ENCODE measurements around the gene CBX1. TPM values are rescaled to one million over a fixed set of nuclear protein-coding genes. Genes with fewer than 3 reads are reported as not detected.

Gene CBX1
- total and polyA plus RNA-seq, 2 donors (not counting 3 experiments of a cell fraction or from before 2014, with no cell fraction given): 20.4 to 95.2 TPM

- DNase-seq (ENCODE audit: low read depth, low spot score) (no peak), FAIRE-seq (no peak)
- H2AFZ ChIP-seq (ENCODE audit: low read depth, low read length): no peak overlapping the region
- no peak for TF ChIP-seq MAX (IDR thresholded peaks at IDR 0.05; ENCODE audit: insufficient read depth, insufficient read length)
- TF ChIP-seq FOS (IDR thresholded peaks at IDR 0.05; ENCODE audit: borderline replicate concordance, insufficient read depth, low read length): no peak
- TF ChIP-seq EZH2 (IDR thresholded peaks at IDR 0.05; ENCODE audit: borderline replicate concordance, low read depth, low read length, severe bottlenecking): no peak
- TF ChIP-seq GATA2 (IDR thresholded peaks at IDR 0.05; ENCODE audit: insufficient read depth, insufficient read length, low read depth, low read length): no peak
- TF ChIP-seq MYC (IDR thresholded peaks at IDR 0.05; ENCODE audit: low read depth, low read length): no peak
- no peak for TF ChIP-seq JUN (IDR thresholded peaks at IDR 0.05; ENCODE audit: borderline replicate concordance, insufficient read depth, insufficient read length, low read depth)
- no peak for TF ChIP-seq POLR2AphosphoS5 (IDR thresholded peaks at IDR 0.05; ENCODE audit: insufficient read depth, low read depth, low read length)
- no peak for TF ChIP-seq CTCF (IDR thresholded peaks at IDR 0.05; ENCODE audit: extremely low read depth in 1 of 2, insufficient read depth in 1 of 2, low read depth in 1 of 2, low read length in 2 of 2)
- ChIA-PET CTCF (interaction anchor here (1.2 to 9.6 kb wide), 2 partner anchors 45 to 132 kb away, joined by 4 to 469 read pairs; partner anchors contain the start of gene CDK5RAP3), POLR2A (interaction anchor here (0.6 kb wide), 1 partner anchor 14 kb away, joined by 3 read pairs; no protein-coding TSS in a partner anchor)
- no peak overlapping the region for H3K4me3 ChIP-seq (replicated peaks in 1 of 3; ENCODE audit: insufficient read depth in 1 of 3, low read depth in 1 of 3, low read length in 3 of 3)
- H3K4me2 ChIP-seq (ENCODE audit: insufficient read depth, low read length): no peak overlapping the region
- H3K9ac ChIP-seq (replicated peaks; ENCODE audit: extremely low read depth, insufficient read depth, low read length): no peak overlapping the region
- no peaks in the 10 kb centered on the region for H3K27me3 ChIP-seq (ENCODE audit: control insufficient read depth in 2 of 2, insufficient read depth in 2 of 2, low read length in 2 of 2)
- no peaks in the 10 kb centered on the region for H3K9me3 ChIP-seq (replicated peaks; ENCODE audit: control insufficient read depth, insufficient read depth, low read length)
- no TSS peak for BruUV-seq (replicated peaks)
- no peak overlapping the region for H3K27ac ChIP-seq (ENCODE audit: insufficient read depth, low read depth, low read length)
- dilution Hi-C loops (cut with MboI; ENCODE audit: extremely low pct_ligation_motif_present, low sequenced_read_pairs): no loop called here
- H3K4me1 ChIP-seq (ENCODE audit: control insufficient read depth, extremely low read depth, insufficient read depth, low read length): peaks cover 26% of the 10 kb centered on the region
- H4K20me1 ChIP-seq (replicated peaks; ENCODE audit: control insufficient read depth, extremely low read depth, insufficient read depth, low read length): no peaks in the 10 kb centered on the region
- H3K9me1 ChIP-seq (replicated peaks; ENCODE audit: control insufficient read depth, extremely low read depth, insufficient read depth, low read length): no peaks in the 10 kb centered on the region
- no peaks in the 10 kb centered on the region for H3K36me3 ChIP-seq (ENCODE audit: control insufficient read depth in 2 of 2, extremely low read depth in 1 of 2, insufficient read depth in 2 of 2, low read length in 2 of 2)
- H3K79me2 ChIP-seq (ENCODE audit: control insufficient read depth, insufficient read depth, low read length): no peaks in the 10 kb centered on the region
- intact Hi-C loops (cut with micrococcal nuclease): loop anchor here (10.0 kb wide), 2 partner anchors 223 to 313 kb away; no protein-coding TSS in a partner anchor
Observed at GRCh38 chr17:48021934-48022333, 79.3 kb downstream of the CBX1 start.

MicroRNAs within 50 kb of the gene (microRNA counts, 767-probe panel; counts per million panel counts)
- 723 counts per million, percentile 96 among the panel's probes with 10 or more counts for microRNA hsa-miR-152

Small RNA genes lying within 50 kb of the gene (microRNA-seq; reads per million reads assigned to microRNA genes)
- gene MIR152 (ENCODE audit: borderline number of aligned reads, borderline replicate concordance): 95.2 reads per million, percentile 56 among the genes with 10 or more reads in this experiment

Small RNA genes lying within 50 kb of the gene (small RNA-seq; reads per million reads assigned to genes)
- not detected for gene AC004477.2 (ENCODE audit: insufficient read depth, insufficient read length, low read depth, low replicate concordance)
- gene MIR152 (ENCODE audit: insufficient read depth, insufficient read length, low read depth, low replicate concordance): 65.5 reads per million, percentile 95 among the genes with 10 or more reads in this experiment
- gene RNU6-1201P (ENCODE audit: insufficient read depth, insufficient read length, low read depth, low replicate concordance): 0.66 reads per million

Other genes with a start within 250 kb of the CBX1 start
- 18.5 and 18.6 TPM in 2 replicates for gene SP2, start 205.2 kb downstream of the CBX1 start, total RNA-seq
- 10.4 and 11.2 TPM in 2 replicates for gene SP2, start 205.2 kb downstream of the CBX1 start, polyA plus RNA-seq
- gene PNPO, start 159.9 kb downstream of the CBX1 start, total RNA-seq: 20.6 and 22.0 TPM in 2 replicates
- 19.7 and 22.1 TPM in 2 replicates for gene PNPO, start 159.9 kb downstream of the CBX1 start, polyA plus RNA-seq
- not detected in 2 replicates for gene PRR15L, start 143.6 kb downstream of the CBX1 start, total RNA-seq
- gene PRR15L, start 143.6 kb downstream of the CBX1 start, polyA plus RNA-seq: not detected in 2 replicates
- gene CDK5RAP3, start 130.4 kb downstream of the CBX1 start, total RNA-seq: 109 and 122 TPM in 2 replicates
- 128 and 139 TPM in 2 replicates for gene CDK5RAP3, start 130.4 kb downstream of the CBX1 start, polyA plus RNA-seq
- 12.5 and 16.3 TPM in 2 replicates for gene COPZ2, start 63.7 kb downstream of the CBX1 start, total RNA-seq
- gene COPZ2, start 63.7 kb downstream of the CBX1 start, polyA plus RNA-seq: 13.4 and 28.1 TPM in 2 replicates
- gene NFE2L1, start 53.1 kb downstream of the CBX1 start, total RNA-seq: 204 and 236 TPM in 2 replicates
- 187 and 196 TPM in 2 replicates for gene NFE2L1, start 53.1 kb downstream of the CBX1 start, polyA plus RNA-seq
- gene SNX11, start 6.3 kb upstream of the CBX1 start, total RNA-seq: 23.4 and 26.4 TPM in 2 replicates
- 22.0 and 26.2 TPM in 2 replicates for gene SNX11, start 6.3 kb upstream of the CBX1 start, polyA plus RNA-seq